Hypothalamus (tissue), 51 donors: Measurements from ENCODE around the gene MEOX2.

Experiments used
- DNase-seq, 51 donors: peaks; one replicate each; lab custom pipeline; 2025; lab: John Stamatoyannopoulos, UW

The MEOX2 gene

GRCh38 chr7:15620491-15621185, 65.8 kb downstream of the MEOX2 start:
- no peak for DNase-seq

- DNase-seq = no peak
Observed at GRCh38 chr7:15618275-15618674, 68.2 kb downstream of the MEOX2 start.

GRCh38 chr7:15612205-15612604, 74.3 kb downstream of the MEOX2 start:
- no peak for DNase-seq

- no peak for DNase-seq
Observed at GRCh38 chr7:15610503-15610902, 76.0 kb downstream of the MEOX2 start.

- no peak for DNase-seq
Observed at GRCh38 chr7:15609287-15609686, 77.2 kb downstream of the MEOX2 start.

- no peak for DNase-seq
Observed at GRCh38 chr7:15607529-15608210, 78.8 kb downstream of the MEOX2 start.

GRCh38 chr7:15606561-15606960, 79.9 kb downstream of the MEOX2 start:
- DNase-seq = no peak

GRCh38 chr7:15604166-15604565, 82.3 kb downstream of the MEOX2 start:
- DNase-seq = no peak

GRCh38 chr7:15603124-15603523, 83.4 kb downstream of the MEOX2 start:
- DNase-seq = no peak

GRCh38 chr7:15602236-15602635, 84.2 kb downstream of the MEOX2 start:
- no peak for DNase-seq

GRCh38 chr7:15601175-15601574, 85.3 kb downstream of the MEOX2 start:
- no peak for DNase-seq

GRCh38 chr7:15600298-15600697, 86.2 kb downstream of the MEOX2 start:
- no peak for DNase-seq

- DNase-seq = no peak
Observed at GRCh38 chr7:15594461-15594860, 92.0 kb downstream of the MEOX2 start.

- no peak for DNase-seq
Observed at GRCh38 chr7:15593382-15593781, 93.1 kb downstream of the MEOX2 start.

- DNase-seq = no peak
Observed at GRCh38 chr7:15586266-15586665, 100.2 kb downstream of the MEOX2 start.

GRCh38 chr7:15584575-15584974, 101.9 kb downstream of the MEOX2 start:
- no peak for DNase-seq

- DNase-seq = no peak
Observed at GRCh38 chr7:15582773-15583172, 103.7 kb downstream of the MEOX2 start.

GRCh38 chr7:15581352-15581951, 105.0 kb downstream of the MEOX2 start:
- DNase-seq = no peak

GRCh38 chr7:15580604-15581351, 105.7 kb downstream of the MEOX2 start:
- no peak for DNase-seq

- no peak for DNase-seq
Observed at GRCh38 chr7:15577600-15577999, 108.9 kb downstream of the MEOX2 start.

- DNase-seq = no peak
Observed at GRCh38 chr7:15571301-15571878, 115.1 kb downstream of the MEOX2 start.
